ENCODE results near the gene VIPAS39. TPM values are rescaled to one million over a fixed set of nuclear protein-coding genes. Genes with fewer than 3 reads are reported as not detected.

VIPAS39 gene
- total RNA-seq, 2 experiments from 2014 or later, result 13.9 to 16.8 TPM

GRCh38 chr14:77478796-77479195, 21.4 kb upstream of the VIPAS39 start:
- CTCF ChIA-PET, result interaction anchor here (2.5 kb wide), 1 partner anchor 19 kb away, joined by 9 read pairs; no protein-coding TSS in a partner anchor
- no peak for ATAC-seq

GRCh38 chr14:77478029-77478428, 20.6 kb upstream of the VIPAS39 start:
- CTCF ChIA-PET, result interaction anchor here (2.5 kb wide), 1 partner anchor 18 kb away, joined by 9 read pairs; no protein-coding TSS in a partner anchor
- H3K27ac Mint-ChIP-seq, result no peak overlapping the region
- intact Hi-C loops (cut with micrococcal nuclease), result no loop called here

More at GRCh38 chr14:77478796-77479195, 21.4 kb upstream of the VIPAS39 start:
- Mint-ChIP-seq H3K27me3 (no peaks in the 10 kb centered on the region), H3K4me1 (ENCODE audit: low read depth) (no peaks in the 10 kb centered on the region), H3K9me3 (no peaks in the 10 kb centered on the region), H3K27ac (no peak overlapping the region), H3K4me3 (no peak overlapping the region), H3K36me3 (ENCODE audit: low read depth) (no peaks in the 10 kb centered on the region)
- intact Hi-C loops (cut with micrococcal nuclease), result no loop called here
- no peak for DNase-seq
- POLR2A ChIA-PET, result interaction anchor here (1.2 kb wide), 1 partner anchor 14 kb away, joined by 3 read pairs; no protein-coding TSS in a partner anchor
- TF ChIP-seq CTCF (IDR thresholded peaks at IDR 0.05), result no peak

GRCh38 chr14:77475432-77476115, 18.2 kb upstream of the VIPAS39 start:
- DNase-seq, result no peak
- ChIA-PET POLR2A (no interaction called here), CTCF (no interaction called here)
- H3K27me3 Mint-ChIP-seq, result no peaks in the 10 kb centered on the region
- no peak overlapping the region for H3K4me3 Mint-ChIP-seq
- no peak for ATAC-seq
- H3K36me3 Mint-ChIP-seq (ENCODE audit: low read depth), result no peaks in the 10 kb centered on the region
- no peaks in the 10 kb centered on the region for H3K4me1 Mint-ChIP-seq (ENCODE audit: low read depth)
- H3K9me3 Mint-ChIP-seq, result no peaks in the 10 kb centered on the region
- intact Hi-C loops (cut with micrococcal nuclease), result no loop called here
- no peak overlapping the region for H3K27ac Mint-ChIP-seq
- TF ChIP-seq CTCF (IDR thresholded peaks at IDR 0.05), result no peak

More at GRCh38 chr14:77478029-77478428, 20.6 kb upstream of the VIPAS39 start:
- Mint-ChIP-seq H3K4me1 (ENCODE audit: low read depth) (no peaks in the 10 kb centered on the region), H3K4me3 (no peak overlapping the region), H3K36me3 (ENCODE audit: low read depth) (no peaks in the 10 kb centered on the region), H3K9me3 (no peaks in the 10 kb centered on the region), H3K27me3 (no peaks in the 10 kb centered on the region)
- no peak for TF ChIP-seq CTCF (IDR thresholded peaks at IDR 0.05)
- POLR2A ChIA-PET, result interaction anchor here (1.2 to 1.4 kb wide), 2 partner anchors 15 to 16 kb away, joined by 3 read pairs; no protein-coding TSS in a partner anchor
- ATAC-seq (no peak), DNase-seq (no peak)

GRCh38 chr14:77474479-77475177, 17.2 kb upstream of the VIPAS39 start:
- DNase-seq (no peak), ATAC-seq (no peak)
- Mint-ChIP-seq H3K4me1 (ENCODE audit: low read depth) (no peaks in the 10 kb centered on the region), H3K27ac (no peak overlapping the region), H3K4me3 (no peak overlapping the region), H3K9me3 (no peaks in the 10 kb centered on the region), H3K36me3 (ENCODE audit: low read depth) (peaks cover 1% of the 10 kb centered on the region), H3K27me3 (no peaks in the 10 kb centered on the region)
- no peak for TF ChIP-seq CTCF (IDR thresholded peaks at IDR 0.05)
- intact Hi-C loops (cut with micrococcal nuclease), result no loop called here
- ChIA-PET CTCF (no interaction called here), POLR2A (interaction anchor here (1.1 kb wide), 1 partner anchor 17 kb away, joined by 3 read pairs; the partner anchor contains the start of gene VIPAS39)

GRCh38 chr14:77473921-77474320, 16.5 kb upstream of the VIPAS39 start:
- TF ChIP-seq CTCF (IDR thresholded peaks at IDR 0.05), result no peak
- POLR2A ChIA-PET, result interaction anchor here (1.1 kb wide), 1 partner anchor 17 kb away, joined by 3 read pairs; the partner anchor contains the start of gene VIPAS39
- no peaks in the 10 kb centered on the region for H3K4me1 Mint-ChIP-seq (ENCODE audit: low read depth)

More at GRCh38 chr14:77473921-77474320, 16.5 kb upstream of the VIPAS39 start:
- Mint-ChIP-seq H3K36me3 (ENCODE audit: low read depth) (peaks cover 6% of the 10 kb centered on the region), H3K27ac (no peak overlapping the region), H3K27me3 (no peaks in the 10 kb centered on the region), H3K9me3 (no peaks in the 10 kb centered on the region), H3K4me3 (no peak overlapping the region)
- CTCF ChIA-PET, result no interaction called here
- intact Hi-C loops (cut with micrococcal nuclease), result no loop called here
- ATAC-seq (no peak), DNase-seq (no peak)

Data from activated CD8-positive, alpha-beta T cell treated with anti-CD3 and anti-CD28 coated beads for 36 hours (primary cell).